Neutrophil (primary cell): Measurements from ENCODE around the gene FANCG.

ENCODE experiments used
- H3K27ac ChIP-seq: fragments of 200-600 bp; sonication (generic); 2 replicates; pipeline ENCODE4 v1.5.1; 2016; ENCODE audit warnings: mild to moderate bottlenecking, moderate library complexity
- H3K27me3 ChIP-seq: fragments of 200-600 bp; sonication (generic); 2 replicates; pipeline ENCODE4 v1.6.0; 2016; ENCODE audit warnings: mild to moderate bottlenecking
- H3K36me3 ChIP-seq: fragments of 200-600 bp; sonication (generic); 2 replicates; pipeline ENCODE4 v1.5.1; 2017
- H3K4me1 ChIP-seq, 2 experiments: fragments of 200-600 bp in 1 of 2; sonication (generic) in 1 of 2; 1 replicate in 1 of 2; 2 replicates in 1 of 2; pipeline versions ENCODE4 v1.5.1 to v1.6.1; 2013 to 2016; ENCODE audit warnings: low read depth in 1 of 2, low read length in 1 of 2, mild to moderate bottlenecking in 1 of 2, moderate library complexity in 1 of 2; ENCODE audit not compliant: control insufficient read depth in 1 of 2, insufficient read depth in 1 of 2
- H3K4me3 ChIP-seq, 2 experiments: fragments of 200-600 bp in 1 of 2; sonication (generic) in 1 of 2; 1 replicate in 1 of 2; 2 replicates in 1 of 2; pipeline ENCODE4 v1.5.1; 2013 to 2016; ENCODE audit warnings: low read depth in 1 of 2, low read length in 1 of 2, mild to moderate bottlenecking in 1 of 2, moderate library complexity in 1 of 2
- H3K9me3 ChIP-seq: fragments of 200-600 bp; sonication (generic); 2 replicates; pipeline ENCODE4 v1.5.1; 2016
- CTCF ChIP-seq: fragments of 200-600 bp; sonication (generic); IDR thresholded peaks from 2 replicates; pipeline ENCODE4 v1.5.1; 2016; ENCODE audit warnings: antibody characterized with exemption

The FANCG gene

GRCh38 chr9:35048511-35048910, 31.2 kb downstream of the FANCG start:
- no peak for TF ChIP-seq CTCF
- H3K27me3 ChIP-seq, result no peaks in the 10 kb centered on the region
- no peaks in the 10 kb centered on the region for H3K9me3 ChIP-seq
- H3K4me3 ChIP-seq, result no peak overlapping the region
- peaks cover 72% of the 10 kb centered on the region for H3K36me3 ChIP-seq
- H3K27ac ChIP-seq, result no peak overlapping the region
- H3K4me1 ChIP-seq, result no peaks in the 10 kb centered on the region

- Histone ChIP-seq H3K4me1 (no peaks in the 10 kb centered on the region), H3K27me3 (no peaks in the 10 kb centered on the region), H3K4me3 (no peak overlapping the region), H3K9me3 (no peaks in the 10 kb centered on the region), H3K27ac (no peak overlapping the region), H3K36me3 (peaks cover 55% of the 10 kb centered on the region)
- TF ChIP-seq CTCF, result no peak
Measured at GRCh38 chr9:35044071-35044470, 35.7 kb downstream of the FANCG start.

- Histone ChIP-seq H3K9me3 (no peaks in the 10 kb centered on the region), H3K27ac (no peak overlapping the region), H3K4me3 (no peak overlapping the region), H3K4me1 (no peaks in the 10 kb centered on the region), H3K36me3 (peaks cover 45% of the 10 kb centered on the region), H3K27me3 (no peaks in the 10 kb centered on the region)
- TF ChIP-seq CTCF, result no peak
Measured at GRCh38 chr9:35042891-35043545, 36.7 kb downstream of the FANCG start.

- Histone ChIP-seq H3K27ac (no peak overlapping the region), H3K4me3 (no peak overlapping the region), H3K9me3 (no peaks in the 10 kb centered on the region), H3K36me3 (peaks cover 39% of the 10 kb centered on the region), H3K27me3 (no peaks in the 10 kb centered on the region), H3K4me1 (no peaks in the 10 kb centered on the region)
- no peak for TF ChIP-seq CTCF
Measured at GRCh38 chr9:35042081-35042604, 37.6 kb downstream of the FANCG start.

- H3K4me1 ChIP-seq, result no peaks in the 10 kb centered on the region
- H3K27me3 ChIP-seq, result peaks cover 11% of the 10 kb centered on the region
- no peak for TF ChIP-seq CTCF
- H3K27ac ChIP-seq, result no peak overlapping the region
- no peaks in the 10 kb centered on the region for H3K9me3 ChIP-seq
- no peak overlapping the region for H3K4me3 ChIP-seq
- peaks cover 4% of the 10 kb centered on the region for H3K36me3 ChIP-seq
Measured at GRCh38 chr9:35035851-35036701, 43.7 kb downstream of the FANCG start.
